NCI-H460 (cell line): ENCODE measurements around the gene JAZF1. TPM values are rescaled to one million over a fixed set of nuclear protein-coding genes. Genes with fewer than 3 reads are reported as not detected.
"Not testable (repeated sequence)": the region's sequence is repeated elsewhere in the genome, so short reads cannot be mapped to it uniquely, and the experiment has no call there.

Experiments used
- DNase-seq: peaks from one replicate; pipeline ENCODE4 v3.0.0-alpha.2; 2016; ENCODE audit warnings: low read depth; ENCODE audit errors: extremely low read depth
- total RNA-seq: library from RNA; depleted of rRNA; stranded (reverse); fragments of >200 nt; shearing (Covaris generic); gene quantifications from 2 replicates; pipeline ENCODE4 v1.2.3, GENCODE V29; 2014

The JAZF1 gene
- total RNA-seq, 1 experiment from 2014 or later = 3.1 TPM

DNA sequence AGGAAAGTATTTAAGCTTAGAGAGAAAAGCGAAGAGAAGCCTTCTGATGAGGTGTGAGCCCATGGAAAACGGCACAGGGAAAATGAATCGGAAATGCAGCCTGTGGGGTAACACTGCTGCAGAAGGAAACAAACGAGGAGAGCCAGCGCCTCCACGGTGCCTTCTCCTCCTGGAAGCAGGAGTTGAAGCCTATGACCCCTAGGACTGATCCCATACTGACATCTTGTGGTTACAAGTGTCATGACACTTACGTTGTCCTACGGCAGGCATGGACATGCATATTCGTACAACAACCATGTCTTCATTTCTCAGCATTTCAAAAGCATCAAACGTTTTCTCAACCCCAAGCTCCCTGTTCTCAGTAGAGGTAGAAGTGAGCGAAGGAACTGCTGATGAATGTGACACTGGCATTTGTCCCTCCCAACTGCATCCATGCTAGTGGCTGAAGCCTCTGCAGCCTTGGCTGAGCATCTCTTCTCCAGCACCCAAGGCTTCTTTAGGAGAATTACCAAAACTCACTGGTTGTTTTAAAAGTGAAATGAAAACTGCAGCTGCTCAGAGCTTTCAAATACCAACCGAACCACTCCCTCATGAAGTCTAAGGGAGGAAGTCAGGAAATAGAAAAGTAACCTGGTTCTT is 160.2 kb downstream of the JAZF1 start:
- DNase-seq = peak; percentile 79

DNA sequence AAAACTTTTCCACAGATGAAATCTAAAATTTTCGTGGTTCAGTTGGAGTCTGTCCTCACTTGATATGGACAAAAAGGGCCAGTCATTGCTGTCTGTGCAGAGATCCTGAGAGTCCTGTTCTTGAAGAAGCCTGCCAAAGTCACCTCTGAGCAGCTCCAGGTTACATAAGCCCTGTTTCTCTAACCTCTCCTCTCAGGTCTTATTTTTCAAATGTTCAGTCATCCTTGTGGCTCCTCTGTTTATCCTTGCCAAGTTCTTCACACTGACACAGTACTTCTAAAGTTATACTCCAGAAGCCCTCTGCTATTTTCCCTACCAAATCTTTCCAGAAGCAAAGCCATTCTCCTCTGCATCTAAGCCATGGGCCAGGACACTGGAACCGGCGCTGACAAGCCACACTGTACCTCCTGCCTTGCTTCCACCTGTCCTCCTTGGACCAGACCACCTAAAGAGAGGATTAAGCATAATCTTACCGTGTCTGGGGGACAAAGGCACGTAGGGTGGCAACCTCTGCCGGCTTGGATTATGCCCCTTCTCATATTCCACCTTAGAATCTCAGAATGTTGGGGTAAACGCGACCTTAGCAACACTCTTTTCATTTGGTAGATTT is 161.6 kb downstream of the JAZF1 start:
- no peak for DNase-seq

DNA sequence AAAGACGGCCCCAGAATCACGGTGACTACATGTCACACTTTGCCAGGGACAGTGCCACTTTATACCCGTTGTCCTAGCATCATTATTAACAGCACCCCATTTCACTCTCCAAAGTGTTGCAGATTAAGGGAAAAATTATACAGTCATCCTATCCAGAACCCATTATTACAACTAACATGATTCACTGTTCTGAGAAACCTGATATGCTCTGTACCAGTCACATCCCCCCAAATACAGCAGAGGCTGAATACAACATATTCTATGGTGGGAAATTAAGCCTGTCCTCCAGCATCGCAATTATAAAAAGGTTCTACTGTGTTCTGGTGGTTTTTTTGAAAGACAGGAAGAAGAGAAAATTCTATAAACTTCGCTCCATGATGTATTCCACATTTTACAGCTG is 162.1 kb downstream of the JAZF1 start:
- DNase-seq = no peak

DNA sequence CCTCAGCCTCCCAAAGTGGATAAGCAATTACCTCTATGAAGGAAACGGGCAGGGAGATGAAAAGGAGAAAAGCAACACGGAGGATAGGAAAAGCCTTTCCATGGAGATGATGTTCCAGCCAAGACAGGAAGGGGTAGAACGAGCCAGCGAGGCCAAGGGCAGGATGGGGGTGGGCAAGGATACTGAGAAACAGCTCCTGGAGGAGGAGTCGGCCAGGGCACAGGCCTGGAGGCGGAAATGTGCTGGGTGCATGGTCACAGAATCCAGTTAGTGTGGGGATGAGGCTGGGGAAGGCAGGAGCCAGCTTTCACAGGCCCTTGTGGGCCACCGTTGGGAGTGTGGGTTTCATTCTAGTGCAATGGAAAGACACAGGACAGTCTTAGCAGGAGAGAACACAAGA is 162.6 kb downstream of the JAZF1 start:
- DNase-seq = no peak

DNA sequence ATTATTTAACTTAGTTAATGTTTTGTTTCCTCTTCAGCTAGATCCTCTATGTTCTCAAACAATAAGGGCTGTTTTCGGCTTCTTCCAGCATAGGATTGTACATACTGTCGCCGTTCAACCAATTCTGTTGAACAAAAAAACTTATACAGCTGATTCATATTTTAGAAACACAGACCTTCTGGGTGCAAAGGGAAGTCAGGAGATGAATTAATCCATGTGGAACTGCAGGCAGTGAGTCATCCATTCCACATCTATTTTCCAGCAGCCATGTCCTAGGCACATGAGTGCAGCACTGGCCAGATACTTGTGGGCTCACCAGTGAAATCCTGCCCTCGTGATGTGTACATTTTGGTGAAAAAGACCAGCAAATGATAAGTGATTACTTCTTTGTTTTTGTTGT is 163.2 kb downstream of the JAZF1 start:
- no peak for DNase-seq

DNA sequence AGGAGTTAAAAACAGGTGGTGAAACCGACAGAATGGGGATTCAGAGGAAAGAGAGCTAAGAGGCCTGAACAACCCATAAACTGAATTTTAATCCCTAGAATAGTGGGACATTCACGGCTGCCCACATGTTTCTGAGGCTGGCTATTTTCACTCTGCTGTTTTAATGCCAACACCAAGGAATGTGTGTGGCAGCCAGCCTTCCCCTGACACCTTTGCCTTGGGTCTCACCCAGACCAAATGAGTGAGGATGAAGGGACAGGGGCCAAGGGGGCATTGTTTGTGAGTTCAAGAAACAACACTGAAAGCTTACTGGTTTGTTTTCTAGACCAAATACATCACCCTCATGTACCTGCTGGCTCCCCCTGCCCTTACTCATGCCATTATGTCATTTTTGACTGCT is 164.3 kb downstream of the JAZF1 start:
- no peak for DNase-seq

DNA sequence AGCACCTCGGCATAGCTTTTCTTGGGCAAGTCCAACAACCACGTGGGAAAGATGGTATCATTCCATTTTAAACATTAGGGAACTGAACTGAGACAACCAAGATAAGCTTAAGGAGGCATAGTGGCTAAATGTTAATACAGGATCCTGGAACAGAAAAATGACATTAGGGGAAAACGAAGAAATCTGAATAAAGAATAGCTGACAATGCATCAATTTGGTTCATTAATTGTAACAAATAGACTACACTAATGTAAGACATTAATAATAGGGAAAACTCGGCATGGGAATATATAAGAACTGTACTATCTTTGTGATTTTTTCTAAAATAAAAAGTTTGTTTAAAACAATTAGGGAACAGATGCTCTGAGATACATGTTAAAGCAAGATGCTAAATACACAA is 165.4 kb downstream of the JAZF1 start:
- DNase-seq = no peak

DNA sequence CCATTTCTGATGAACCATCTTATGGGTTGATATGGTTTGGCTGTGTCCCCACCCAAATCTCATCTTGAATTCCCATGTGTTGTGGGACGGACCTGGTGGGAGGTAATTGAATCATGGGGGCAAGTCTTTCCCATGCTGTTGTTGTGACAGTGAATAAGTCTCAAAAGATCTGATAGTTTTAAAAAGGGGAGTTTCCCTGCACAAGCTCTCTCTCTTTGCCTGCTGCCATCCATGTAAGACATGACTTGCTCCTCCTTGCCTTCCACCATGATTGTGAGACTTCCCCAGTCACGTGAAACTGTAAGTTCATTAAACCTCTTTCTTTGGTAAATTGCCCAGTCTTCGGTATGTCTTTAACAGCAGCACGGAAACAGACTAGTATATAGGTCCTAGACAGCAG is 166.3 kb downstream of the JAZF1 start:
- DNase-seq = not testable (repeated sequence)

DNA sequence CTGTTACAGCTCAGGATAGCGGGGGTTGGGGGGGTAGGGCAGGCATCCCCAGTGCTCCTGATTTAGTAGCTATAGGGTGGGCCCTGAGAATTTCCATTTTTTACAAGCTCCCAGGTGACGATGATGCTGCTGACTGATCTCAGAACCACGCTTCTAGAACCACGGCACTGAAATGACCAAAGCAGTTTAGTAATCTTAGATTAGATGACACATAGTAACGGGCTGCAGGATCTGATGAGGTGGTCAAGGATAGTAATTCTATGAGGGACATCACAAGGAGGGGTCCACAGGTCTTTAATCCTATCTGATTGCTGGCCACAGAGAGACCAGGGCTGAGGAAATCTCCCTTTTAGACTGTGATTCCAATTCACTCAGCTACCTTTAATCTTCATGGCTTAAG is 167.2 kb downstream of the JAZF1 start:
- DNase-seq = no peak

DNA sequence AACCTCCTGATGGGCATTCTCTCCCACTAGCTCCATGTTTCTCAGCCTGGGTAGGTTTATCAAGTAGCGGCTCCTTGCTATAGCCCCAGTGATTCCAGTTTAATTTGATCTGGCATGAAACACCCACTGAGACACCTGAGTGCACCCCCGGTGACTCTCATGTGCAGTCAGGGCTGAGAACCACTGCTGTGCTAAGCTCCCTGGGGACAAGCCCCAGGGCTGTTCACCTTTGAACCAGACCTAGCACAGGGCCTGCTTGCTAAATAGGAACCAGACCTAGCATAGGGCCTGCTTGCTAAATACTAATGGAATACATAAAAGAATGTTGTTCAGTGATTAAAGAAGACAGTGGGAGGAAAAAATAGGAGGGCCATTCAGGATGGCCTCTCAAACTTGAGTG is 167.6 kb downstream of the JAZF1 start:
- DNase-seq = no peak

DNA sequence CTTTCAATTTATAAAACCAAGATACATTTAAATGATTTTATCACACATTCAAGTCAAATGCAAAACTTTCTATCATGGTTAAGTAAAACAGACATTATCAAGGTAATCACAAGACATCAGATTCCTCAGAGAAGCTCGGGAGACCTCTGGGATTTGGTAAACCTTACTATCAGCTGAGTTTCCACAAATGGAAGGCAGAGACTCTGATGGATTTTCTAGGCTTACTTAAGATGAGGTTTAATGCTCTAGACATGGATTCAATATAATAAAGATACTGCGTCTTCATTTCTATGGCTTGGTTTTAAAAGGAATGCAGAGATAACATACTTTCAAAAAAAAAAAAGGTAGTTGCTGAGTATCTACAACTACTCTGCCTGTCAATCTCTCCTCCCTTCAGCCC is 171.7 kb downstream of the JAZF1 start:
- no peak for DNase-seq

DNA sequence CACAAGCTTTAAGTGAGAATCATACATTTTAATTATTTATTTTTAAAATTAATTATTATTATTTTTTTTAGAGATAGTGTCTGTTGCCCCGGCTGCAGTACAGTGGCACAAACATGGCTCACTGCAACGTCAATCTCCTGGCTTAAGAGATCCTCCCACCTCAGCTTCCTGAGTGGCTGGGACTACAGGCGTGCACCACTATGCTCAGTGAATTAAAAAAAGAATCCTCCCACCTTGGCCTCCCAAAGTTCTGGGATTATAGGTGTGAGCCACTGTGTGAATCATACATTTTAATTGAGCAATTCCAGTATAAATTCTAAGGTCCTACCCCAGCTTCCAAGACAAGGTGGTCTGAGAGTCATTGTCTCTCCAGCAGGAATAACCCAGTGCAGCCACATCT is 172.4 kb downstream of the JAZF1 start:
- no peak for DNase-seq

DNA sequence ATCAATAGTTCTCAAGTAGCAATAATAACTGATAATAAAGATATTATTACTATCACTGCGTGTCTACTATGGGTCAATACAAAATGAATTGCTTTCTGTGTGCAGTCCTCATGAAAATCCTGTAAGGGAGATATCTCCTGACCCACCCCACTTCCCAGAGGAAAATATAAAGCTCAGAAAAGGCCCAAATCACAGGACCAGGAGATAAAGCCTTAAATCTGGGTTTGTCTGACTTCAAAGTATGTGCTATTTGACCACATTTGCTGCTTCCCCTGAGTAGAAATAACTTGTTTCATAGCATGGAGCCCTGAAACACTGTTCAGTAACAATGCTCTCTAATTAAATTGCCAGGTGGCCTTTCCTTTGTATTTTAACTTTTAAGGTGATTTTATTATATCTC is 174.1 kb downstream of the JAZF1 start:
- no peak for DNase-seq

DNA sequence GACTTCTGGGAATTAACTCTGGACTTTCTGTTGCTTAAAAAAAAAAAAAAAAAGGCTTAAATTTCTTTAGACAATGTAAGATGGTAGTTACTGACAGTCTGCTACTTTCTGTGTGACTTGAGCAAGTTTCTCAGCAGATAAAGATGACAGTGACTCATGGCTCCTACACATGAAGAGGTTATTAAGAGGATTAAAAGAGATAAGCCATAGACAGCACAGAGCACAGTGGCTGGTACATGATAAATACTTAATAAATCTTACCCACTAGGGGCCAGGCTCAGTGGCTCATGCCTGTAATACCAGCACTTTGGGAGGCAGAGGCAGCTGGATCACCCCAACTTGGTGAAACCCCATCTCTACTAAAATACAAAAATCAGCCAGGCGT is 174.8 kb downstream of the JAZF1 start:
- DNase-seq = no peak

DNA sequence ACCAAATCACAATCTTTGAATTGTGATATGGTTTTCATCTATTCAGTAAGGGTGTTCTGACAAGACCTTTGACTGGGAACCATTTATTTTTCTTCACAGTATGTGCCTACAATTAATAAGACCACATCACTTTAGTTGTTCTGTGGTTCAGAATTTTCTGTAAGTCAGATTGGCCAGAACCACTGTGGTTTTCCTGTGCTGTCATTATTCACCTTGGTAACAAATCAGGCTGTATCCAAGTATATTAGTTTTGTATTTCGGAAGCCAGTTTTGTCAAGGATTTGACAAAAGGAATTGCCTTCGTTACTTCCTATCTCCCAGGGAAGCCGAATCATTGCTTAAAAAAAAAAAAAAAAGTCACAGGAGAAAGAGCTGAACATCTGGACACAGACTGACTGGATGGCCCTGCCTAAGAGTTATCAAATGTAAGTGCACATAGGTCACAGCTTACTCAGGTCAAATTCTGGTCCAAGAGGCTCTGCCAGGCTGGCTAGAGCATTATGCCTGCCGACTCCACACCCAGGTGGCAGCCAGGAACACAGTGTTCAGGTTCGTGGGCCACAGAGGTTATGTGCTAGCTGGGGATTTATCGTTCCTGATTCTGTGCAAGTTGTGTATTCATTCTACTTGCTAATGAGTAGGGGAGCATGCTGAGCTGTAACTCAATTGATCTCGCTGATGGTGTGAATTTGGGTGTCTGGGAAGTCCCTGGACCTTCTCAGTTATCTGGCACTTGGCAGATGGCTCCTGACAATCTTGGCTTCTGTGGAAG is 175.3 kb downstream of the JAZF1 start:
- no peak for DNase-seq

DNA sequence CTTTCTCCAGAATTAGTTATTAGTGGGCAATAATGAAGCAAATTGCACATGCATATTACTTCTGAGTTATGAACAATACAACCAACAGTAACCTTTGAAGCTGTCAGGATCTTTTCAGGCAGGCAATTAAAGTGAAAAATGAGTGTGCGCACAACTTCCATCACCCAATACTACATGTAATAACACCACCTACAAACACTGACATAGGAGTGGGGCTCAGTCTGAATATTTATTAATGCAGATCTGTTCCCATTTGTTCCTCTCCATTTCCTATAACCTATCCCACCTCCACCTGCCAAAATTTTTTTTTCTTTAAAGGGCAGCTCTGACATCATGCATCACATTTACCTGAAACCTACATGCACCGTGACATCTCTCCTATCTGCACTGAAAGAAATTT is 177.2 kb downstream of the JAZF1 start:
- no peak for DNase-seq

DNA sequence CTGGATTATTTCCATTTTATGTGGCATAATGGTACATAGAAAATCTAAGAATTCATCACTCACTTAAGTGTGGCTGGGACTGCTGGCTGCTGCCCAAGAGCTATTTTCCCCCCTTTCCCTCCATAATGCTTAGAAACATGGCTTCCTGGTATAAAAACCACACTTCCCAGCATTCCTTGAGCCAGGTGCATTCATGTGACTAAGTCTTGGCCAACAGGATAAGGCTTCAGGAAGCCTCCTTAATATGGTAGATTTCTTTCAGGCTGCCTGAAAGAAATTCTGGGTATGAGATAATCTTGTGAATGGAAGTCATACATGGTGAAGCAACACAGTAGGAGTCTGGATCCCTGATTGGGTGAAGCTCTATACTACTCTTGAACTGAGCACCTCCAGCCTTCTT is 178.0 kb downstream of the JAZF1 start:
- no peak for DNase-seq

DNA sequence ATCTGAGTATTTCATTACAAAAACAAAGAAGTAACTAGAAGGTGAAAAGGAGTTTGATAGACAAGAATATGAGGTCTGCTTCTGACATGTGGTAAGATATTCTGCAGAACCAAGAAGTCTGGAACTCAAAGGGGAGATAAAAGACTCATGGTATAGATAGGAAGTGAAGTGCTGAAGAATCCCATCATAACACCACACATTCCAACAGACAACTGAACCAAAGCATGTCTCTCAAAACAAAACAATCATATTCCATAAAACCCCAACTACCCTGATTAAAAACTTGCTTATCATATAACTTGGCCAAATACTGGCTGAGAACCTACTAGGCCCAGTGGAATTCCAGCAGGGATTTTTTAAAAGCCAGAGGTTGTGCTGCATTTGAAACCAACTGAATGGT is 178.7 kb downstream of the JAZF1 start:
- no peak for DNase-seq

DNA sequence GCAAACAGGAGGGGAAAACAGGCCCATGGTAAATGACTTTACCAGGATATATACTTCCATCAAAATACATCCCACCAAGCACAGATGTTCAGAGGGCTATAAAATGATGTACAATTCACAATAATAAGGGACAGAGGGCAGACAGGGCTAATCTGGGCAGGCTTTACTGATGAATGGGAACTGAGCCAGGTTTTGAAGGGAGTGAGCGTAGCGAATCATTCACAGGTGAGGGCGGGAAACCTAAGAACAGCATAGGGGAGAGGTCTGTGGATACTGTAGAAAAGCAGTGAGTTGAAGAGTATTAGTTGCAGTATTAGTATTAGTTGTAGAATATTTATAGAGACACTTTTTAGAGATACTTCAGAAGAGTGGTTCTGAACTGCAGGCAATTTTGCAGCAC is 180.8 kb downstream of the JAZF1 start:
- DNase-seq = no peak

DNA sequence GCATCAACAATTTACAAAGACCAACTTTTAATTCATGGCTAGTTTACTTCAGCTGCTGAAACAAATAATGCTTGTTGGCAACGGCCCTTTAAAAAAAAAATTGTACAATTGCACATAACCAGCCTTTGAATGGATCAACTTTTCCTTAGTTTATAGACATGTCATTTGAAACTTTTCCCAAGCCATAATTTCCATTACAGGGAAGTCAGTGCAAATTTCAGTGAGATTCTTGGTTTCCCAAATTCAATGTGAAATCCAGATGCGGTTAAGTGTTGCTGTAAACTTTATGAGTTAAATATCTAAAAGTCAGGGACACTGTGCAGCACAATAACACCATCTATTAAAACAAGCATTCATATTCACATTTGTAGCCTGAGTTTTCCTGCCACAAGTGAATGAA is 182.2 kb downstream of the JAZF1 start:
- no peak for DNase-seq

DNA sequence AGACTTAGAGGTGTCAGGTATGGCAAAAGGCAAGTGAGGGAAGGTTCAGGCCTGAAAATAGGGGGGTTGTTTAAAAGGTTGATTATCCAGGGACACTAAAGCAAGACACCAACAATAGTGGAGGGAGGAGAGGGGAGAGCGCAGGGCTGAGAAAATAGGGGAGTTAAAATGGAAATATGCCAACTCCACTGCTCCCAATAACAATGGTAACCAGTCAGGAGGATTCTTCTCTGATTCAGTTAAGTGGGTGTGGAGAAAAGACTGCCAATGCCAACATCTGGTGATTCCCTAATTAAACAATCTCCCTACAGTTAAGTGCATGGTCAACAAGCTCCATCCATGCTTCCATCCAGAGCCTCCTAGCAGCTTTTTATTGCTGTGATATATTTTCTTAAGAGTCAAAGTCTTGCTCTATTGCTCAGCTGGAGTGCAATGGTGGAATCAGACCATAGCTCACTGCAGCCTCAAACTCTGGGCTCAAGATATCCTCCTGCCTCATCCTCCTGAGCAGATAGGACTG is 183.3 kb downstream of the JAZF1 start:
- no peak for DNase-seq

DNA sequence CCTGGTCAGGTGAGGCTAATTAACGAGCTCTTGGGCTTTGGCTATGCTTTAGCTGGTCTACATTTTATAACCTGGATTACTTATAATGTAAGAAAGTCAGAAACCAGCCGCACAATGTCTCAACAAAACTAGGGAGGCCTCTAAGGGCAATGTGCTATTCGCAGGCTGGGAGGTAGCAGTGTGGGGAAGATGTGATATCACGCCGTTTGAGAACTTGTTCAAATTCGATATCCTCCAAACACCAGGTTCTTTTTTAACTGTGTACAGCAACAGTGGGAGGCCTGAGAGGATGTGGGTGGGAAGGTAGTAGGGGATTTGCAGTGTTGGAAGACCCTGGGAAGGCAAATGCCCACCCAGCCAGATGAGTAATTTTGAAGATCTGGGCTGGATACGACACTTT is 184.5 kb downstream of the JAZF1 start:
- DNase-seq = no peak
